HG02943 (cell line): Measurements from ENCODE around the gene PDGFA.

Experiments used
- ATAC-seq: cut with Tn5 transposase; IDR thresholded peaks from one replicate; pipeline ENCODE4 v1.9.1; 2021; ENCODE audit warnings: mild to moderate bottlenecking, low read depth, moderate library complexity; ENCODE audit not compliant: unreplicated experiment

The PDGFA gene

DNA sequence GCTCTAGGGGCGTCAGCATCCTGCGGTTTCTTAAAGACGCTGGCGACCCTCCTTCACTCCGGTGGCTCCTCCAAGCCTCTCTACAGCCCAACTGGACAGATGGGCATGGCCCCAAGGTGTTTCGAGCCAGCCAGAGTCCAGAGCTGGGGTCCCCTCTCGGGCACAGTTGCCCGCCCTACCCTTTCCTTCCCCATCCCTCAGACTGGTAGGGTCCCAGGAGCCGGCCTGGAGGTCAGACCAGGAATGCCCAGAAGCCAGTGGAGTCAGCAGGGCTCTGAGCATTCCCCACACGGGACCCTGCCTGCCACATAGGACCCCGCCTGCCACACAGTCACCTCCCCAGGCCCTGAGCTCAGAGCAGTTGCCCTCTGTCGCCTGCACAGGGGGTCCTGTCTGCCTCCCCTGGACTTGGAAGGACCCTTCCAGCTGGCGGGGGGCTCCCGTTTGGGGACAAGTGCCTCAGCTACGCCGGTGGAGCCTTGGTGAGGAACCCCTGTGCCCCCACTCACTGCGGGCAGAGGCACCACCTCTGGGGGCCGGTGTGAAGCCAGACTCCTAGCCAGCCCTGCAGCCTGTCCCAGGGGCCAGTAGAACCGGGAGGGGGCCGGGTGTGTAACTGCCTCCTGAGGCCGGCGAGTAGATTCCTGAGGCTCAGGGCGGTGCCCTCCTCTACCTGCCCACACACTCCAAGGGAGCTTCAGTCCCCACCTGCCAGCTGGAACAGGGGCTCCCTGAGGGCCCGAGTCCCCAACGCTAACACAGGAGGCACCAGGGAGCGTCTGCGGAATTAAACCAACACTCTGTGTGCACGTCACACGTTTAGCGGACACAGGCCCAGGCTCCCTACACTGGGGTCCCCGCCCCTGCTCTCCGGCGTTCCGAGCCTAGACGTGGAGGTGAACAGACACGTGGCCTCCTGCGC lies 19.4 kb upstream of the PDGFA start:
- no peak for ATAC-seq

DNA sequence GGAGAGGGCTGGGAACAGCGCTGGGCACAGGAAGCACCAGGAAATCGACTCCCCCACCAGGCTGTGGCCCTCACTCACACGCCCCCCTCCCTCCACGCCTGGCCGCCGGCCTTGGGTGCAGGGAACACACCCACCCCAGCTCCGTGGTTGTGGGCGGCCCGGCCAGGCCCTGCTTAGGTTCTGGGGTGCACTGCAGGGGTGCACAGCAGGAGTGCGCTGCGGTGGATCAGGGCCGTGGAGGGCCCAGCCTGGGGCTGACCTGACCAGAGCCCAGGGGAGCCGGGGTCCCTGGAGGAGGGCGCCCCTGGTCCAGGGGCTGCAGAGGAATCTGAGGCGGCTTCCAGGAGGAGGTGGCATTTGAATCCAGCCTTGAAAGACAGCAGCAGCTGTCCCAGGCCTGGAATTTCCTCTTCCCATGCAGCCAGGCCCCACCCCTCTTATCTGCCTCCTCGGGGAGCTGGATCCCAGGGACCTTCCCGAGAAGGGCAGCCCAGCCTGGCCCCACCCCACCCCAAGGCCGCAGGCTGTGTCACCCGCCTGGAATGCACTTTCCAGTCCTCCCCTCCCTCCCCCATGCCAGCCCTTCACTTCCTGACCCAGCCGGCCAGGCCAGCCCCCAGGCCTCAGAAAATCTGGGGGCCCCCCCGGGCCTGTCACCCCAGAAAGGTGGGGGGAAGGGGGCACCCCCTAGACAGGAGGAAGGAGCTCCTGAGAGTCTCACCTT lies 18.4 kb upstream of the PDGFA start:
- no peak for ATAC-seq

DNA sequence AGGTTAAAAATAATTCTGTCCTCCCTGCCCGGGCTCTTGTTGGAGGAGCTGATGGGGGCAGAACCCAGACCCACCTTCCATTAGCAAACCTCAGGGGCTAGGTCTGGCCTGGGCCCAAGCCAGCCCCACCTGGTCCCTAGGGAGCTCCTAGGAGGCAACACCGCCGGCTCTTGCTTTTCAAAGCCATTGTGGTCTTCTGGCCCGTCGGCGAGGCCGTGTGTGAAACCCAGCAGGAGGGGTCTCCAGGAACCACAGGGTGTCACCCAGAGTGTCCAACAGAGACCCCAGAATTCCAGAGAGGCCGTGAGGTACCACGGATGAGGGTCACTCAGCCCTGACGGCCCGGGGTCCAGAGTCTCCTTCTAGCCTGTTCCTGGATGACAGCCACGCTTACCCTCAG lies 16.6 kb upstream of the PDGFA start:
- no peak for ATAC-seq

DNA sequence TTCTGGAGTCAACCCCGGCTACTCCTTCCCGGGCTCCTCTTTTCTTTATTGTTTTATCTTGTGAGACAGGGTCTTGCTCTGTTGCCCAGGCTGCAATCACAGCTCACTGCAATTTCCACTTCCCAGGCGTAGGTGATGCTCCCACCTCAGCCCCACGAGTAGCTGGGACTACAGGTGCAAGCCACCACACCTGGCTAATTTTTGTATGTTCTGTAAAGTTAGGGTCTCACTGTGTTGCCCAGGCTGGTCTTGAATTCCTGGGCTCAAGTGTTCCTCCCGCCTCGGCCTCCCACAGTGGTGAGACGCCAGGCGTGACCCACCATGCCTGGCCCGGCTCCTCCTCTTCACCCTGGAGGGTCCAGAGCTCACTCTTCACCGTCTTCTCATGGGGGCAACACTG lies 15.3 kb upstream of the PDGFA start:
- no peak for ATAC-seq

DNA sequence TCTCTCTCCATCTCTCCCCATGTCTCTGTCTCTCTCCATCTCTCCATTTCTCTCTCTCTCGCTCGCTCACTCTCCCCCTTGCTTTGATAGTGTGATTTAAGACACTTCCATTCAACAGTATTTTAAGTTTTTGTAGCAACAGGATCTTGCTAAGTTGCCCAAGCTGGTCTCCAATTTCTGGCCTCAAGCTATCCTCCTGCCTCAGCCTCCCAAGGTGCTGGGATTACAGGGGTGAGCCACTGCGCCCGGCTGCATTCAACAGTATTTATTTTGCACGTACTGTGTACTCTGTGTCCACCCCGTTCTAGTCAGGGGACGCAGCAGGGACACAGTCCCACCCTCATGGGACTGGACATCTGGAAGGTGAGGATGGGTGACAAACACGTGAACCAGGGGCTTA lies 14.4 kb upstream of the PDGFA start:
- ATAC-seq = no peak

DNA sequence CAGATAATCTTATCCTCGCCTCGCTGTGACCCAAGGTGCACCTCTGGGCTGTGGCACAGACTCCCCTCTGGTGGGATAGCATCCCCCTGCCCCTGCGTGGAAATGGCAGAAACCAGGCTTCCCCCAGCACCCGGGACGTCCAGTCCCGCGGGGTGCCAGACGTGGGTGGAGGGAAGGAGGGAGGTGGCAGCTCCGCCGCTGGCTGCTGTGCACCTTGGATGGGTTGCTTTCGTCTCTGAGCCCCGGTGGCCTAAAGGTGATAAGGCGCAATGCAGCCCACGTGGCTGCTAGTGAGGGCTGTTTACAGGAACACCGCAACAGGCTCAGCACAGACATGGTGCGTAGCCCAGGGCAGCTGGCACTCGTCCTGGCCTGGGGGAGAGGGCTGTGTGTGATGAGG lies 13.6 kb upstream of the PDGFA start:
- ATAC-seq = no peak

DNA sequence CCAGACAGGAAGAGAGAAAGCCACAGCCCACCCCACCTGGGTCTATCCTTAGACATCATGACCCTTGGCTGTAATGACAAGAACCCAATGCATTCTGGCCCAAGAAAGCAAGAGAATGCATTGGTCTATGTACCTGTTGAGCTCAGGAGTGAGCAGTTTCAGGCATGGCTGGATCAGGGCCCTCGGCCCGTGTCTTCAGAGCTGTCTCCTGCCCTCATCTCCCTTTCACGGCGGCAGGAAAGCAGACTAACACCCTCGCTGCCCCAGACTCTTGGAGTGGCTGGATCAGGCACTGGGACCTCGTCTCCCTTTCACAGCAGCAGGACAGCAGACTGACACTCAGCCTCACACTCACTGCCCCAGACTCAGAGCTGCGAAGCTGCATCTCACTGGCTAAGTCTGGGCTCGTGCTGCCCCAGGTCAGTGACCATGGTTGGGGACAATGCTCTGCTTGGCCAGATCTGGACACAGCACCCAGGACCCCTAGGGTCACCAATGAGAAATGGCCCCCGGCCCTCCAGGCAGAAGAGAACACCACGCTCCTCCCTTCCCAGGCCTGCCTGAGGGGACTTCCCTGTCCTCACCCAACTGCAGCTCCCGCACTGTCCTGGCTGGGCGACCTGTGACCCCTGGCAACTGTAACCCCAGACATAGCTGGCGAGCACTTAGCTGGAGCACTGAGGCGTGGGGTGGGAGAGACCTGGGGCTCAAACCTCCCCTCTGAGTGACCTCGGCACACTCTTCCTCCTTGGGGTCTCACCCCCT lies 12.9 kb upstream of the PDGFA start:
- ATAC-seq = no peak

DNA sequence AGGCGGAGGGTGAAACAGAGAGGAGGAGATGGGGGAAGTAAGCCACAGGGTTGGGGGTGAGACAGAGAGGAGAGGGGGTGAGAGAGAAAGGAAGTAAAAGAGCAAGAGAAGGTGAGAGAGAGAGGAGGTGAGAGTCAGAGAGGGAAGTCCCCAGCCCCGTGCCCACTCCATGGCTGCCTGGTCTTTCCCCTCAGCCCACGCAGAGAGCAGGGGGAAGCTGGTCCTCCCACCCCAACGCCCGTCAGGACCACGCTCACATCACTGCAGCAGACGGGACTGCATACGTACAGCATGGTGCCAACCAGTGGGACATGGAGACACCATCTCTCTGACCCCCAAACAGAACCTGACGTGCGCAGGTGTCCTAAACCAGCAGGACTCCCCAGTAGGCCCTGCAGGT lies 12.1 kb upstream of the PDGFA start:
- ATAC-seq = no peak

DNA sequence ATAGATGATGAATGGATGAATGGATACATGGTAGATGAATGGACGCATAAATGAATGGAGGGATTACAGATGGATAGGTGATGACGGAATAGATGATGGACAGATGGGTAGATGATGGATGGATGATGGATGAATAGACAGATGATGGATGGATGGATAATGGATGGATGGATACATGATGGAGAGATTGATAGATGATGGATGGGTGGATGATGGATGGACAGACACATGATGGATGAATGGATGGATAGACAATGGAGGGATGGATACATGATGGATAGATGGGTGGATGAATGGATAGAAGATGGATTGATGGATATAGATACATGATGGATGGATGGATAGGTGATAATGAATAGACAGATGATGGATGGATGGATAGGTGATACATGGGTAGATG lies 8.8 kb upstream of the PDGFA start:
- no peak for ATAC-seq

DNA sequence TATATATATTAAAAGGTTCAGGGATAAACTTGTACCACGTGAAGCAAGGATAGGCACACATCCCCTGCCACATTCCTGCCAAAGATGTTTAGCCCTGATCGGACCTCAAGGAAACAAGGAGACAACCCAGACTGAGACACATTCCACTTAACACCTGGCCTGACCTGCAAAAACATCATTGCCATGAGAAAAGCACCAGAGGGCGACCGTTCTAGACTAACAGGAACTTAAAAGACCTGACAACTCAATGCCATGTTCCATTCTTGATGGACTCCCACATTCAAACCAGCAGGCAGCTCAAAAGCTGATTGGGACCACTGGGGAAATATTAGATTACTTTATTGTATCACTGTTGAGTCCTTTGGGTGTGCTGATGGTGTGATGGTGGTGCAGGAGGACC lies 8.1 kb upstream of the PDGFA start:
- no peak for ATAC-seq

DNA sequence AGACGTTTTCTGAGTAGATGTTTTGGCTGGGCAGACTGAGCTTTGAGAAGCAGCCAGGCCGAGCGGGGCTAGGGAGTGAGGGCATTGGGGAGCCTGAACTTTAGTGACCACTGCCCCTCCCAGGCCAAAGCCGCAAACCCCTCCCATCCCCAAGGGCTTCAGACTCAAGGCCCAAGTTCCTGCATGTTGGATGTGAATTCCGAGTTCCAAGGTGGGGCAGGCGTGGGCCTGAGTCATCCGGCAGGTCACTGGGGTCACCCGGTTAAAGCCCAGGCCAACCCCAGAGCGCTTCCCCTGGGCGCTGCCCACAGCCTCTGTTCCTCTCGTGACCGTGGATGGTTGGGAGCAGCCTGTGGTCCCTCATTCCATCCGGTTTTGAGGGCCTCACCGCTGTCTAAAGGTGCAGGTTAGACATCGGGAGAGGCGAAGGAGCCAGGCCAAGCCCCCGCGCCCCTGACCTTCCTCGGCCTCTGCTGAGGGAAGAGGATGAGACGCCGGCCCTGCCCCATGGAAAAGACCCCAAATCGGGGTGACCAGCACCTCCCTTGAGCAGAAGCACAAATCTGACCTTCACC lies 6.9 kb upstream of the PDGFA start:
- no peak for ATAC-seq

DNA sequence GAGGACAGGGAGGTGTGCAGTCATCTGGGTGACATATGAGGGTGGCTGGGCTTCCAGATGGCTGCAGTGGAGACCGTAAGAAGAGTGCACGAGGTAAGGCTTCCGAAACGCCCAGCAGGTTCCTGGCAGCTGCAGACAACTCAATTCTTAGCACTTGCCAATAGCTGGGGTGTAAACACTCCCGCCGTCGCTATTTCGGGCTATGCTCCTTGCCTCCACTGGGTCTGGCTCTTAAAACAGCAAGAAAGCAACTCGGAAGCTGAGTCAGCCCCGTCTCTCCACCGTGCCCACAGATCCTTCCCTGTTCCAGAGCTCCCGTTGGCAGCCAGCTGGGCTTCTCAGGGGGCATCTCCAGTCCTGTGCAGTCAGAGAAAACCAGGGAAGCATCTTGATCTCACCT lies 6.1 kb upstream of the PDGFA start:
- no peak for ATAC-seq

DNA sequence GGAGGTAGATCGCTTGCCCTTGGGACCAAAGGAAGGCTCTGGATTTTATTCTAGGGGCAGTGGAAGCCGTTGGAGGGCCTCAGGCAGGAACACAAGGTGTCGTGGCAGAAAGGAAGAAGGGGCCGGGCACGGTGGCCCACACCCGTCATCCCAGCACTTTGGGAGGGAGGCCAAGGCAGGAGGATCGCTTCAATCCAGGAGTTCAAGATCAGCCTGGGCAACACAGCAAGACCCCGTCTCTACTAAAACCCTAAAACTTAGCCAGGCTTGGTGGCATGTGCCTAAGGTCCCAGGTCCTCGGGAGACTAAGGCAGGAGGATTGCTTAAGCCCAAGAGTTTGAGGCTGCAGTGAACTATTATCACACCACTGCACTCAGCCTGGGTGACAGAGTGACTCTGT lies 5.2 kb upstream of the PDGFA start:
- ATAC-seq = no peak

DNA sequence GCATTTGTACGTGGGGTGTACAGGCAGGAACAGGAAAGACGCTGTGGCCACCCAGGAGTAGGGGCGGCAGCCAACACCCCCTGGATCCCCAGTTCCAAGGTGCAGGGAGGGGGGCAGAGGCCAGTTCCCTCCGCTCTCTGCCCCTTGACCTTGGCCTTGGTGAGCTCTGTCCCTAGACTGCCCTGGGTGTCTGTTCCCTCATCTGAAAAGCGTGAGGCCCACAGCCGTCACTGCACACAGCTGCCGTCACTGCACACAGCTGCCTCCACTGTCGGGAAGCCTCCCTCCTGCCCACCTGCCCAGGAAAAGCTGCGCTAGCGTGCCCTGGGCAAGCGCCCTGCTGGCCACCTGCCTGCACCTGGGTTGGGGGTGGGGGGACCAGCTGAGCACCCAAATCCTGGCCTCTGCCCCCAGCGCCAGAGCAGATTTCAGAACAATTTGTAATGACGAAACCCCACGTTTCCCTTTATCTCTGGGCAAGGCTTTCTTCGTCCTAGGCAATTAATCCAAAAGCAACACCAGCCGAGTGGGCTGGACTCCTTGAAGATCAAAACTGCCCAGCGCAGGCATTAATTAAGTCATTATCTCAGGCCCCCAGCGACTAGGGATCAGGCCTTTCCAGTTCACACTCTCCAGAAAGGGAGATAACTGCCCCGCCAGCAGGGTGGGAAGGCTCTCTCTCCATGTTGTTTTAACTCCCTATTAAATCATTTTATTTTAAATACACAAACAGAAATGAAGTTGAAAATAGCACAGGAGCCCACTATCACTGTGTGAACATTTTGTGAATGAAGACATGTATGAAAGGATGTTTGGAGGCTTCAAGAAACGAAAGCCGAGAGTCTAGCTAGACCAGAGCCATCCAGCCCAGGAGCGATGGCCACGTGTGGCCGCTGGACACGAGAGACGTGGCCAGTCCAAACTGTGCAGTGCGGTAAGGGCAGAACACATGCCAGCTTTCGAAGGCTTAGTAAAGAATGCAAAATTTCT lies 4.0 kb upstream of the PDGFA start:
- no peak for ATAC-seq

DNA sequence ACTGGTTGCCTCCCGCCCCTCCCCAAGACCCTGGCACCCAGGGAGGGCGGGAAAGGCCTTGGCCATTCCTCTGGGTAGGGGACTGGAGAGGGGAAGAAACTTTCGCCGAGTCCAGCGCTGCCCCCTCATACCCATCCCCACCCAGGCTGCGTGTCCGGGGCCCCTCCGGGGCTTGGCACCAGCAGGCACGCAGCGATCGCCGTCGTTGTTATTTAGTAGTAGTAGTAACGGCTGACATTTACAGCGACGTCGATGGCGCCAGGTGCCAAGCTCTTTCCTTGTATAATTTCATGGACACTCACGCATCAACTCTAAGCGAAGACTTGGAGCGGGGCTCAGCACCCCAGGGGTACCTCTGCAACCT lies 3.3 kb upstream of the PDGFA start:
- ATAC-seq = no peak

DNA sequence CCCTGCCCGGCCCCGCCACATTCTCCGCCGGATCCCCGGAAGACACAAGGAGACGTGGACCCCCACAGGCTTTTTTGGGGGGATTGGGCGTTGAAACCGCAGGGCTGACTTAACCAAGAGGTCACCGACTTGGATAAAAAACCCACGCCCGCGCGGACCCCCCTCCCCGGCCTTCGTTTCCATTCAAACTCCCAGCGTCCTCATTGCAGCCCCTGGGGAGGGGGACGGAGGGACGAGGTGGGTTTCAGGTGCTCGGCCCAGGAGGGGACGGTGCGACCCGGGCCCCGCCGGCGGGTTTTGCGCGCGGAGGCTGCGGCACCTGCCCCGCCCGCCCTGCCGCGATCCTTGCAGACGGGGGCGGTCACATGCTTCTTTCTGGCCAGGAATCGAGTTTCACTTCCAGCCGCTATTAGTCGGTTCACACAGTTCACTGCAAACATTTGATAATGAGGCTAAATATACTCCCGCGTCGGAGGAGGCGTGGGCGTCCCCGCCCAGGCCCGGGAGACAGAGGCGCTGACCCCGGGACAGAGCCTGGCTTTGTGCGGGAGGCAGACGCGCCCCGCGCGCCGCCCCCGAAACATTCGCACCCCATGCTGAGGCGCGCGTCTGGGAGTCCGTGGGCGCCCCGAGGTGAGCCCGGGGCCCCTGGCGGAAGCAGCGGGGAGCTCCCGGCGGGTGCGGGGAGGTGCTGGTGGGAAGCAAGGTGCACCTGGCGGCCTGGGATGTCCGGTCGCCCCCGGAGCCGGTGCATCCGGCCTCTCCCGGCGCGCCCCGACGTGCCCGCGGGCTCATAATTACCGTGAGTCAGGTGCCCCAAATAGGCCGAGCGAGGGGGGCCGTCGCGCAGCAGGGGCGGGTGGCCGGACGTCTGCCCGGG lies 2.7 kb upstream of the PDGFA start:
- ATAC-seq = no peak

DNA sequence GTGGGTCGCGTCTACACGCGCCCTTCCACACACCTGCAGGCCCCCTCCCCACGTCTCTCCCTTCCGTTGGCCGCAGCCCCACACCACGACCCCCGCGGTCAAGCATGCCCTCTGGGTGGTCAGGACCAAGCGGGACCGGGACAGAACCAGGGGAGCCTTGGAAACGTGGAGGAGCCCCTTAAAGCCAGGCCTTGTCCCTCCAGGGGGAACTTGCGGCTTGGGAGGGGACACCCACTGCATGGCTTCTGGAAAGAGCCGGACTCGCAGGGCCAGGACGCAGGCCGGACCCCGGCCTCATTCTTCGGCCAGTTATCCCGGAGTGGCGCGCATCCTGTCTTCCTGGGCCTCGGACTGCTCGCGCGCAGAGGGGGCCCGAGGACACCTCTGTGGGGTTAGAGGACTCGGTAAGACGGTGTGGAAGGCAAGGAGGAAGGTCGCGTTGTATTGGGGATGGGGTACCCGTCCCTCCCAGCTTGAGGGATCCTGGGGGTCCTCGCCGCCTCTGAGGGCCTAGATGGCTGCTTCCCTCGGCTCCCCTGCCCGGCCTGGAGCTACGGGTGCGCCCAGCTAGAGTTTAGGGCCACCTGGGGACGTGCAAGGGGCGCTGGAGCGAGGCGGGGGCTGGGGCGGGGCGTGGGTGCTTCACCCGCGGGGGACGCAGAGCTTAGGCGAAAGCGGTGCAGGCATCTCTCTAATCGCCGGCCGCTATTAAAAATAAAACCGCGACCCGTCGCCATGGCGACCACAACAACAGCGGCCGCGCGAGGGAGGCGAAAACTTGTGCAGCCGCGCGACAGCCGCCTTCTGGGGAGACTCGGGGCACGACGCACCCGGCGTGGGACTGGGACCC lies 1.8 kb upstream of the PDGFA start:
- no peak for ATAC-seq
